NB4 (cell line): ENCODE data around the gene DNAH8.

ENCODE experiments used
- DNase-seq: peaks from one replicate; pipeline ENCODE4 v3.0.0; 2010; ENCODE audit warnings: low read depth
- H3K4me3 ChIP-seq: one replicate; pipeline ENCODE4 v1.5.1; 2011; ENCODE audit warnings: mild to moderate bottlenecking, low read depth, low read length, moderate library complexity
- CTCF ChIP-seq: IDR thresholded peaks from one replicate; pipeline ENCODE4 v1.5.1; 2012; ENCODE audit warnings: low read depth, low read length
- MAX ChIP-seq: IDR thresholded peaks from 2 replicates; pipeline ENCODE4 v1.6.1; 2011; ENCODE audit warnings: low read depth, low read length
- MYC ChIP-seq: IDR thresholded peaks from 2 replicates; pipeline ENCODE4 v1.6.1; 2011; ENCODE audit warnings: low read depth, low read length
- POLR2A ChIP-seq: IDR thresholded peaks from 2 replicates; pipeline ENCODE4 v1.6.1; 2011; ENCODE audit warnings: mild to moderate bottlenecking; ENCODE audit not compliant: insufficient read length; ENCODE audit errors: extremely low read depth

The DNAH8 gene

GRCh38 chr6:38676974-38677544 is 38.1 kb upstream of the DNAH8 start:
- H3K4me3 ChIP-seq, result no peak overlapping the region
- no peak for DNase-seq
- TF ChIP-seq CTCF (no peak), POLR2A (no peak), MAX (no peak), MYC (no peak)

DNA sequence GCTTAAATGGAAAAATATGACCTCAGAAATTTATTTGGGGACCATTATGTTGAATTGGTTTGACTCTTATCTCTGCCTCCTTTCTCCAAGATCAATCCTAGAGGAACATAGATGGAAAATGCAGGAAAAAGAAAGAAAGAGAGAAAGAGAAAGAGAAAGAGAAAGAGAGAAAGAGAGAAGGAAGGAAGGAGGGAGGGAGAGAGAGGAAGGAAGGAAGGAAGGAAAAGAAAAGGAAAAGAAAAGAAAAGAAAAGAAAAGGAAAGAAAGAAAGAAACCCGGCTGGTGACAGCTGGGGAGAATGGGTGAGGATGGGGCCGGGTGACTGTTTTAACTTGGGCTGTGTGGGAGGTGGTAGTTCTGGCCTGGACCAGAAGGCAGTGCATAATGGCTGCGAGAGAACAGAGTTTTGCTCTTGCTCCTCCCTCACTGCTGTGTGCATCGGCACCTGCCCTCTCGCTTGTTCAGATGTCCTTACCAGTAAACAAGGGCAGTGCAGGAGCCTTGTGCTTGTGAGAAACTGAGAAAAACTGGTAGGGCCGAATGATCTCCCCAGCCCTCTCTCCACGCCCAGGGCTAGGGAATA is 36.8 kb upstream of the DNAH8 start:
- no peak overlapping the region for H3K4me3 ChIP-seq
- TF ChIP-seq CTCF (no peak), MYC (no peak), POLR2A (no peak), MAX (no peak)
- DNase-seq, result no peak

GRCh38 chr6:38679668-38680067 is 35.4 kb upstream of the DNAH8 start:
- H3K4me3 ChIP-seq, result no peak overlapping the region
- TF ChIP-seq POLR2A (no peak), CTCF (no peak), MAX (no peak), MYC (no peak)
- no peak for DNase-seq

- DNase-seq, result no peak
- no peak overlapping the region for H3K4me3 ChIP-seq
- TF ChIP-seq CTCF, result no peak
- TF ChIP-seq POLR2A, result no peak
- no peak for TF ChIP-seq MYC
- no peak for TF ChIP-seq MAX
These were observed 33.3 kb upstream of the DNAH8 start for GRCh38 chr6:38681850-38682249.

DNA sequence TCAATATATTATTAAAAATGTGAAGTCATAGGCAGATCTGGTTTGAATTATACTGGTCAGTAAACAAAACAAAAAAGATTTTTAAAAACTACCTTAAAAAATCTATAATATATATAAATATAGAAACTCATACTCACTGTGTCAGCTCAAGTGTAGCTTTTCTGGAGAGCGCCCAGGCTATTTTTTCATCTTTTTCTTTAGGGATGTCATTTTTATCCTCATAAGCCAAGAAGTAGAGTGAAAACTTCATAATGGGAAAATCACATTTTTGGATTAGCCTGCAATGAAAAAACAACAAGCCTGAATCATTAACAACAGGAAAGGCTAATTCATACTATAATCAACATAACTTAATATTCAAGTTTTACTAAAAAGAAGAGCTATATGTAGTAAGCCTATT is 30.9 kb upstream of the DNAH8 start:
- DNase-seq, result no peak

More for the DNA sequence above, 30.9 kb upstream of the DNAH8 start:
- no peak for TF ChIP-seq CTCF
- no peak for TF ChIP-seq MYC
- no peak for TF ChIP-seq MAX
- no peak for TF ChIP-seq POLR2A
- no peak overlapping the region for H3K4me3 ChIP-seq
